ENCODE data around the gene DENND1A.

The DENND1A gene

DNA sequence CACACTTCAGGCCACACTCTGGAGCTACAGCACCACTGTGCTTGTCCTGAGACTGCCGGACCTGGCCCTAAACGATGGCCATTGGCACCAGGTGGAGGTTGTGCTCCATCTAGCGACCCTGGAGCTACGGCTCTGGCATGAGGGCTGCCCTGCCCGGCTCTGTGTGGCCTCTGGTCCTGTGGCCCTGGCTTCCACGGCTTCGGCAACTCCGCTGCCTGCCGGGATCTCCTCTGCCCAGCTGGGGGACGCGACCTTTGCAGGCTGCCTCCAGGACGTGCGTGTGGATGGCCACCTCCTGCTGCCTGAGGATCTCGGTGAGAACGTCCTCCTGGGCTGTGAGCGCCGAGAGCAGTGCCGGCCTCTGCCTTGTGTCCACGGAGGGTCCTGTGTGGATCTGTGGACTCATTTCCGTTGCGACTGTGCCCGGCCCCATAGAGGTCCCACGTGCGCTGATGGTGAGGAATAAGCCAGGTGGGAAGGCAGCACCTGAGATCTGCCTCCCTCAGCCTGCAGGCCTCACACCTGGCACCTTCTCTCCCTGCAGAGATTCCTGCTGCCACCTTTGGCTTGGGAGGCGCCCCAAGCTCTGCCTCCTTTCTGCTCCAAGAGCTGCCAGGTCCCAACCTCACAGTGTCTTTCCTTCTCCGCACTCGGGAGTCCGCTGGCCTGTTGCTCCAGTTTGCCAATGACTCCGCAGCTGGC is 559.2 kb downstream of the DENND1A start:
- DNase-seq (ENCODE audit: low spot score), result no peak

DNA sequence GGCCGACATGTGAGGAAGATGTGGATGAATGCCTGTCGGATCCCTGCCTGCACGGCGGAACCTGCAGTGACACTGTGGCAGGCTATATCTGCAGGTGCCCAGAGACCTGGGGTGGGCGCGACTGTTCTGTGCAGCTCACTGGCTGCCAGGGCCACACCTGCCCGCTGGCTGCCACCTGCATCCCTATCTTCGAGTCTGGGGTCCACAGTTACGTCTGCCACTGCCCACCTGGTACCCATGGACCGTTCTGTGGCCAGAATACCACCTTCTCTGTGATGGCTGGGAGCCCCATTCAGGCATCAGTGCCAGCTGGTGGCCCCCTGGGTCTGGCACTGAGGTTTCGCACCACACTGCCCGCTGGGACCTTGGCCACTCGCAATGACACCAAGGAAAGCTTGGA is 559.8 kb downstream of the DENND1A start:
- DNase-seq (ENCODE audit: low spot score), result no peak

DNA sequence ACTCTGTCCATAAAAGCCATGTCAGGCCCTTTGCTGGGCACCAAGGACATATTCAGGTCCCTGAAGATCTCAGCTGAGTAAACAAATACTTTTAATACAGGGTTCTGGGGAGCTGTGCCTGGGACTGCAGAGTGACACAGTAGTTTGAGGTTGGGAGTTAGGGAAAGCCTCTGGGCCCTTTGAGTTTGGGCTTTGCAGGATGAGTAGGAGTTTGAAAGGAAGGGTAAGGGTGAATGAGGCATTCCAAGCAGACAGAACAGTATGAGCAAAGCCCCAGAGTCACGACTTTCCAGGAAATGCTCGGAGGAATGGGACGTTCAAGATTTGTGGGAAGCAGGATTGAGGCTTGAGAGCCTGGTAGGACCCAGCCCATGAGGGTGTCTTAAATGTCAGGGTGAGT is 560.6 kb downstream of the DENND1A start:
- DNase-seq (ENCODE audit: low spot score), result no peak

DNA sequence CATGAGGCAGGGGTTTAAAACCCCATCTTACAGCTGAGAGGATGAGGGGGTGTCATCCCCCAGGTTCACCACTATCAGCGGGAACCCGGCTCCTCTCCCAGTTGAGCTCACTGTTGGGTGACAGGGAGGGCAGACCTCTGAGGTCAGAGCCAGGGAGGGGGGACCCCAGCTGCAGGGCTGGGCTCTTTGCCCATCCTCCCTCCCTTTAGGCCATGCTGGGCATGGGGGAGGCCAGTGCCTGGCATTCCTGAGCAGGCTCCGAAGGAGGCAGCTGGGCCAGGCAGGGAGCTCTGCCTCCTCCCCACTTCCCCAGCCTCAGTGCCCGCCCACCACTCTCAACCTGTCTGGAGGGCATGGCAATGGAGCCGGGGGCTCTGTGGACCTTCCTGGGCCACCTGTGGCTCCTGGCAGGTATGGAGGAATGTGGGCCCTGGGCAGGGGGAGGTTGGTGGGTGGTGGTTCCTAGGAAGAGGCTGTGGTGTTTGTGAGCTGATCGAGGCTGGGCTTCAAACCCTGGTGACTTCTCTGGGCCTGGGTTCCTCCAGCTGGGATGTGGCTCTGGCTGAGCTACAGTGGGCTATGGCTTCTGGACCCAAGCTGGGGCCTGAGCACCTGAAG is 561.3 kb downstream of the DENND1A start:
- DNase-seq (ENCODE audit: low spot score), result no peak

- DNase-seq (ENCODE audit: low spot score), result no peak
Observed at GRCh38 chr9:123368023-123368422, 561.9 kb downstream of the DENND1A start.

- no peak for DNase-seq (ENCODE audit: low spot score)
Observed at GRCh38 chr9:123365881-123366528, 563.9 kb downstream of the DENND1A start.

DNA sequence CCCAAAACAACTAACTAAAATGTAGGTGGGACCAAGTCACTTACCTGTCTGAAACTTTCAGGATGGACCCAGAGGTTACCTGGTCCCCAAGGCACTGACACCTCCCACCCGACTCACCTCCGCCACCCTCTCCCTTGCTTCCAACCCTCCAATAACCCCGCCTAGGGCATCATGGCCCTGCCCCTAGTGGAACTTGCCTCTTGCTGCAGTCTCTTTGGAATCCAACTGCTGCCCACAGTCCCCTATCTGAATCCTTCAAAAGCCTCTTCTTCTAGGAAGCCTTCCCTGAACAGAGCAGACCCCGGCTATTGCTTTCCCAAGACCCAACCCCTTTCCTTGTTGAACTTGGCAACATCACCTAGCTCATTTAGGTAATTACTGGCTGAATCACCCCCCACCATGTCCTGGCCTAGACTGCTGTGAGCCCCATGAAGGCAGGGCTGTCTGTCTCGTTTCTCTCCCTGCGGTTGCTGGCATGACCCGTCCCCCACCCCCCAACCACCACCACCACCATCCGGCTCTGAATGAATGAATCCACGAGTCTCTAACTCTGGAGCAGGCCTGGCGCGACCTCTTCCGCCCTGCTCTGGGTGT is 564.5 kb downstream of the DENND1A start:
- DNase-seq (ENCODE audit: low spot score), result peak; percentile 57

DNA sequence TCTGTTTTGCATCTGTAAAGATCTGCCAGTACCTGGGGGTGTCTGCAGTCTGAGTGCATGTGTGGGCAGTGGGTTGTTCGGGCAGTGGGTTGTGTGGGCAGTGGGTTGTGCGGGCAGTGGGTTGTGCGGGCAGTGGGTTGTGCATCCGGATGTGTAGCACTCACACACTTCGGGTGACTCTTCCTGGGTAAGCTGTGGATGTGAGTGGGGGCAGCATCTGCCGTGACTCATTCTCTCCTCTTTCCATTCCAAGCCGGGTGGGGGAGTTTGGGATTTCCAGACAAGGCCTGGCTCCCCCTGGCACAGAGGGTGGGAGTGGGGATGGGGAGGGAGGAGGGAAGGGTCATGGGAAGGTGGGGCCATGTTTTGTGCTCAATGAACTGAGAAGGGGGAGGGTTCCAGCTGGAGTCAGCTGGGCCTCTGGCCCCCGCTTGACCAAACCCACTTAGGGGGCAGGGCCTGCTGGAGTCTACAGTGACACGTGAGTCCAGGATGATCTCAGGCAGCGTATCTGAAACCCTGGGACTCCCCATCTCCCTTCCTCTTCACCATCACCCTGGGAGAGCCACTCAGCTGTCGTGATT is 565.6 kb downstream of the DENND1A start:
- no peak for DNase-seq (ENCODE audit: low spot score)

DNA sequence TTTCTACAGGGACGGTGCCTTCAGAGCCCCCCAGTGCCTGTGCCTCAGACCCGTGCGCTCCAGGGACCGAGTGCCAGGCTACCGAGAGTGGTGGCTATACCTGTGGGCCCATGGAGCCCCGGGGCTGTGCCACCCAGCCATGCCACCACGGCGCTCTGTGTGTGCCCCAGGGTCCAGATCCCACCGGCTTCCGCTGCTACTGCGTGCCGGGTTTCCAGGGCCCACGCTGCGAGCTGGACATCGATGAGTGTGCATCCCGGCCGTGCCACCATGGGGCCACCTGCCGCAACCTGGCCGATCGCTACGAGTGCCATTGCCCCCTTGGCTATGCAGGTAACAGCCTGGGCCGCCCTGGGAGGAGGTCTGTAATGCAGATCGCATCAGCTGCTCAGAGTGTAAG is 567.1 kb downstream of the DENND1A start:
- DNase-seq (ENCODE audit: low spot score), result no peak

GRCh38 chr9:123361731-123362510 is 568.0 kb downstream of the DENND1A start:
- DNase-seq (ENCODE audit: low spot score), result no peak

DNA sequence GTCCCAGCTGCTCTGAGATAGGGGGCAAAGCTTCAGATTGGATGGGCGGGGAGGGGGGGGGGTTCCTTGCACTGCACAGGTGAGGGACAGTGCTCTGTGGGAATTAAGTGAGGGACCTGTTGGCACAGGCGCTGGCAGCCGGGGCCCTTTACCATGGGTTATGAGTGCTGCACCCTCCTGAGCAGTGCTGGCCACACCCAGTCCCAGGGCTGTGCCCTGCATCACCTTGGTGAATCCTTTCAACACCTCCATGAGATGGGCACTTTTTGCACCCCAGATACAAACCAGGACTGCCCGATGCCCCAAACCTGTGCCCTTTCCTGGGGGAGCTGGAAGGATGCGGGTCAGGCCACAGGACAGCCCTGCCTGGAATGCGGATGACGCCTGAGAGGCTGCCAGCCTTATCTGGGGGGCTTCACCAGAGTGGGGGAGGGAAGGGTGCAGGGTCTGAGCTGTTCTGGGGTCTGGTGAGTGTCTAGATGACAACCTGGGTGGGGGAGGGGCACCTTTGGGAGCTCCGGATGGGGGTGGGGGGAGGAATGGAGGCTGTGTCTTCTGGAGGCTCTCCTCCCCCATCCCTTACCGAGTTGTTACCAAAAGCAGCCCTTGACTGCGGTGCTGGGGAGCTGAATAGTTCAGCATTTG is 568.7 kb downstream of the DENND1A start:
- no peak for DNase-seq (ENCODE audit: low spot score)

- peak; percentile 99 for DNase-seq (ENCODE audit: low spot score)
Observed at GRCh38 chr9:123360161-123361085, 569.5 kb downstream of the DENND1A start.

DNA sequence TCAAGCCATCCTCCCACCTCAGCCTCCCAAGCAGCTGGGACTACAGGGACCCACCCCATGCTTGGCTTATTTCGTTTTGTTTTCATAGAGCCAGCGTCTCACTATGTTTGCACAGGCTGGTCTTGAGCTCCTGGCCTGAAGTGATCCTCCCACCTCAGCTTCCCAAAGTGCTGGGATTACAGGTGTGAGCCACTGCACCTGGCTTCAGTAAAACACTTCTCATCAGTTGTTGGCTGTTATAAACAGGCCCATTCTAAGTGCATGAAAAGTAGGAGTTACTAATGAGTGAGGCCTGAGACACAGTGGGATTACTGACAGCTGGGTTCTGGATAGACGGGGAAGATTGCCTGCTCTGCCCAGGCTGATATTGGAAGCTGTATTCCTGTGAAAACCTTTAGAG is 570.4 kb downstream of the DENND1A start:
- DNase-seq (ENCODE audit: low spot score), result no peak

DNA sequence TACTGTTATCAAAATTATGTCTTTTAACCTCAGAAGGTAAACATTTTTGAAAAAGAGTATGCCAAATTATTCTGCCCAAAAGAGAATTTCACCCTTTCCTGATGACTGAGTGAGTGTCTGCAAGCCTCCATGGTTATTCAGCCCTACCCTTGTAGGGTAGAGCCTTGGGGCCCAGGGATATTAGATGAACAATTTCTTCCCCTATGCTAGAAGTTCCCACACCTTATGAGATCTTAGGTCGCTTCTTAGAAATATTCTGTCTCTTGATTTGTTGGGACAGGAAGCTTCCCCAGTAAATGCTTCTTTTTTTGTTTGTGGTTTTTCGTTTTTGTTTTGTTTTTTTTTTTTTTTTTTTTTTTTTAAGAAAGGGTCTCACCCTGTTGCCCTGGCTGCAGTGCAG is 570.8 kb downstream of the DENND1A start:
- DNase-seq (ENCODE audit: low spot score), result no peak

DNA sequence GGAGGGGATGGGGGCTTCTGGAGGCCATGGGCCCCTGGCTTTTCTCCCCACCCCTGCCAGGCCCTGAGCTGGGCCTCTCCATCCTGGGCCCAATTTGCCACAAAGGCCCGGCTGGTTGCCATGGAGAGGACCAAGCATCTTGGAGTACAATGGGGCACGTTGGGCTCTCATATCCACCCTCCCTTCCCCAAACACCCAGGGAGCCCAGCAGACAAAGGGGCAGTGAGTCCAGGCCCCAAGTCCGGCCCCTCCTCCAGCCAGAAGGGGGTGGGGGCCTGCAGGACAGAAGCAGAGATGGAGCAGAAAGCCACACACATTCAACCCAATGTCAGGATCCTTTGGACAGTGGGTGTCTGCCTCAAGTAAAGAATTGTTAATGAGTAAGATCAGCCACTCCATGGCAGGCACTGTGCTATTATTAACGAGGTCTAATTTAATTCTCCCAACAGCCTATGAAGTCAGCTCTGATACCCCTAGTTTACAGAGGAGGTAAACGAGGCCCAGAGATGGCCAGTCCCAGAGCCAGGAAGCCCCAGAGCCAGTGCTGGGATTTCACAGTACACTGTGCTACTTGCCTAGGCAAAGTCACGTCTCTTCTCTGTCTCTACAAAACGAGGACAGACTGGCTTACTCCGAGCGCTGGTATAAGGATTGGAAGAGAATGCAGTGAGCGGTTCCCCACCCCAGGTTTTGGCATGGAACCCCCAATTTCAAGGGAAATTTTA is 571.6 kb downstream of the DENND1A start:
- no peak for DNase-seq (ENCODE audit: low spot score)

- no peak for DNase-seq (ENCODE audit: low spot score)
Observed at GRCh38 chr9:123357743-123358059, 572.2 kb downstream of the DENND1A start.

DNA sequence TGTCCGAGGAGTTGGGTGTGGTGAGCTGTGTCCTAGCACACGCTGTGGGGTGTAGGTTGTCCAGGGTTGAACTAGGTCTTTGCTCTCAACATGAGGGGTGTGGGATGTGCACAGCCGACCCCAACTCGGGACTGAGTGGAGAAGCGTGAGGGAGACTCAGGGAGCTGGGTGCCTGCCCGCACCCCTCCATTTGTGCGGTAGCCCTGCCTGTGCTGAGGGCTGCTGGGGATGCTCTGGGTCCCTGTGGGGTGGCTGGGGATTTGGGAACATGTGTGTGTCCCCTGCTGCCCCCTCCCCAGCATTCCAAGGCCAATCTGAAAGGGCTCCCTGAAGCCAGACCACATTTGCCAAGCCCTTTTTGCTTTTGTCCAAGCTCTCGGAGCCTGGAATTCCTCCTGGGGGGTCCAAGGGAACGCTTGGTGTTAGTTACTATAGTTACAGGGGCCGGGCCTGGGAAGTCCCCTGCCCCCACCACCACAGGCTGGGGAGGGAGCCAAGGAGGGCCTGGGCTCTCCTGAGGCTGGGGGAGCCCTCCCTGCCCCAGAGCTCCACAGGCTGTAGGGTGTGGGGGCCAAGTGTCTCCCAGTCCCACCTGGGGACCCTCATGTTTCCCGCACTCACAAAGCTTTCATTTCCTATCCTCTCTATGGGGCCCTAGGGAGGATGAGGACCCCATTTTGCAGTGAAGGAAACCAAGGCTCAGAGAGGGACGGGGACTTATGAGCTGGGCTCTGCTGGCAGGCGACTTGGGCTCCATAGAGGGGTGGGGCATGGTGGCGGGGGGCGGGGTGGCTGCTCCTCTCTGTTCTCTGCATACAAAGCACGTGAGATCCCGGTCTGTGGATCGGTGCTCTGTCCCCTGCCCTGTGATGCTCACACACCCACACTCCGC is 572.8 kb downstream of the DENND1A start:
- no peak for DNase-seq (ENCODE audit: low spot score)

DNA sequence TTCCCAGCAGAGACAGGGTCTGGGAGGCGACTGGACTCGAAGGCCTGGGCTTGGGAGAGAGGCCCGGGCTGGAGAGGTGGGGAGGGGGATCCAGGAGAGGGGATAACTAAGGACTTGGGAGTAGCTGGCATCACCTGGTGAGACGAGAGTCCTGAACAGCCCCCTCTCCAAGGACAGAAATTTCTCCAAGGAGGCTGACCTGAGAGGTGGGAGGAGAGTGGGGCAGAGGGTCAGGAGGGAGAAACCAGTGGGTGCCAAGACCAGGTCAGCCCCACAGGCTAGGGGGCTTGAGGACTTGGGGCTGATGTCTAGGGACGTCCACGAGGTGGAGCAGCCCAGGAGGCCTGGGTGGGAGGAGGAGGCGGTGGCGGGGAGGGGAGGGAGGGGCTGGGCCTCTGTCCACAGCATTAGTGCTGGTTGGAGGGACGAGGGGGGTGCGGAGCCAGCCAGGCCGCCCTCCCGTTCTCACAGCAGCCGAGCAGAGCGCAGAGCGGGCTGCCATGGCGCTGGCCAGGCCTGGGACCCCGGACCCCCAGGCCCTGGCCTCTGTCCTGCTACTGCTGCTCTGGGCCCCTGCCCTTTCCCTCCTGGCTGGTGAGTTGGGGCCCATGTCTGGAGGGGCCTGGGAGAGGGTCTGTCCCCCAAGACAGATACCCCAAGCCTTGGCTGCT is 574.0 kb downstream of the DENND1A start, which contains the start of gene CRB2:
Gene CRB2 (plus strand): TSS at position 437 of the 671 bp plus-strand sequence. CDS start 64 bp downstream, at position 501.
- DNase-seq (ENCODE audit: low spot score), result peak; percentile 64
